Left ventricle myocardium inferior (tissue), 1 donor: ENCODE data around the gene RAD21L1. TPM values are rescaled to one million over a fixed set of nuclear protein-coding genes. Genes with fewer than 3 reads are reported as not detected.

Experiments used
- DNase-seq: peaks from one replicate; pipeline ENCODE4 v3.0.0-alpha.2; 2020
- H3K27ac ChIP-seq: fragments of 200-600 bp; replicated peaks from 2 replicates; pipeline ENCODE4 v1.8.0; 2021
- H3K27me3 ChIP-seq: fragments of 200-600 bp; 2 replicates; pipeline ENCODE4 v1.8.0; 2021; ENCODE audit warnings: low read depth
- H3K36me3 ChIP-seq: fragments of 200-600 bp; 2 replicates; pipeline ENCODE4 v1.8.0; 2021
- H3K4me1 ChIP-seq: fragments of 200-600 bp; 2 replicates; pipeline ENCODE4 v1.8.0; 2021
- H3K4me3 ChIP-seq: fragments of 200-600 bp; 2 replicates; pipeline ENCODE4 v1.8.0; 2021; ENCODE audit warnings: mild to moderate bottlenecking, moderate library complexity
- H3K9me3 ChIP-seq: fragments of 200-600 bp; replicated peaks from 2 replicates; pipeline ENCODE4 v1.8.0; 2021
- CTCF ChIP-seq: fragments of 200-600 bp; IDR thresholded peaks from 2 replicates; pipeline ENCODE4 v1.8.0; 2021; ENCODE audit warnings: antibody characterized with exemption, mild to moderate bottlenecking, borderline replicate concordance
- intact Hi-C: fragments of 100-400 bp; cut with micrococcal nuclease; formaldehyde crosslinking; loops from one replicate; pipeline ENCODE4 v1.11.0; 2022
- total RNA-seq: library from RNA; stranded (reverse); fragmentation: NEBNext Ultra II Directional; extraction: Animal tissue kit (Norgen Biotek cat#: 25700); gene quantifications from one replicate; pipeline ENCODE4 v1.2.1, GENCODE V29; 2021
- donor health status: DM: no; HTN: yes; CAD: no; lungs with severe emphysema.

Gene RAD21L1
- total RNA-seq, 1 donor from 2014 or later: not detected

DNA sequence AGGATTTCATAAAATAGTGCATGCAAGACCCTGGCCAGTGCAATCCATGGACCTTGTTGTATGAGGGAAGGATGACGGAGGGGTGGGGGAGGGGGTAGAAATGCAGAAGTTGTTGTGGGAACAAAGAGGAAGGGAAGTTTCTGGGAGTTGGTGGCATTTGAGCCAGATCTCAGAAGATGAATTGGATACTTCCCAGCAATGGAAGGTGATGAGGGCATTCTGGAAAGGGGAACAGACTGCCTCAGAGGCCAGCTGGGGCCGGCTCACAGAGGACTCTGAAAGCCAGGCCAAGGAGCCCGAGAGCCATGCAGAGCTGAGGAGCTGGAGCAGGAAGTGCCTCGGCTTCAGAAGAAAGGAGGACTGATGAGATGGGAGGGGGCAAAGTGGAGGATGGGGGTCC lies 43.7 kb upstream of the RAD21L1 start:
- Histone ChIP-seq H3K27me3 (peaks cover 31% of the 10 kb centered on the region), H3K27ac (no peak overlapping the region), H3K4me1 (peaks cover 32% of the 10 kb centered on the region), H3K36me3 (no peaks in the 10 kb centered on the region), H3K4me3 (no peak overlapping the region), H3K9me3 (no peaks in the 10 kb centered on the region)
- intact Hi-C loops: no loop called here
- TF ChIP-seq CTCF: no peak
- DNase-seq: no peak

DNA sequence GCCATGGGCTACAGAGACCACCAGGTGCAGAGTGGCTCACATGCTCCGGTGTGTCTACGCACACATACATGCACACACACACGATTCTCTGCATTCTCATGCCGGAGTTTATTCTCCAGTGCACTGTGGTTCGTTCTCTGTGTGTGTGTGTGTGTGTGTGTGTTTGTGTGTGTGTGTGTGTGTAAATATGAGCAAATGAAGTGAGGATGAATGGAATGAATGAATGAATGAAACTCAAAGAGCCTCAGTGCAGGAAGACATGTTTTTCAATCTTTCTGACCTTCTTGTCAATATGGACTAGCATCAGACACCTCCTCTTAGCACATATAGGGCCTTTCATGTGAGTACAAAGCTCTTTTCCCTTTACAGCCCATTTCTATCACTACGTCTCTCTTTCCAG lies 42.7 kb upstream of the RAD21L1 start:
- H3K36me3 ChIP-seq: no peaks in the 10 kb centered on the region

DNA sequence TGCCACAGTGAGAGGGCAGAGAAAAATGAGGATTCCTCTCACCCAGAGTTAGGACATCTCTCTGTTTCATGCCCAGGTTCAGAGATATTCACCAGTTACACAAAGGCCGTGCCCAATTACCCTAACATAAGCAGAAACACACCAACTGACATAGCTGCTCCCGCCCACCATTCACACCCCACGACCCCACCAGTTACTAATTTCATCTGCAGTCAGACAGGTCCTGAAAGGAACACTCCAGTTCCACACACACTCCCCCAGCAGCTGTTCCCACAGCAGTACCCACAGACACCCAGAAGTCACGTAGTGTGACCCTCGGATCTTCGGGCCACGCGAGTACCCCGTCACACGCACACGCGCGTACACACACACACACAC lies 41.6 kb upstream of the RAD21L1 start:
- no peak for DNase-seq
- TF ChIP-seq CTCF: no peak
- Histone ChIP-seq H3K4me1 (peaks cover 43% of the 10 kb centered on the region), H3K27ac (no peak overlapping the region), H3K9me3 (no peaks in the 10 kb centered on the region), H3K36me3 (no peaks in the 10 kb centered on the region), H3K4me3 (peak overlapping the region; percentile 73), H3K27me3 (peaks cover 31% of the 10 kb centered on the region)
- intact Hi-C loops: no loop called here

More for the DNA sequence above, 42.7 kb upstream of the RAD21L1 start:
- H3K27ac ChIP-seq: no peak overlapping the region
- H3K9me3 ChIP-seq: no peaks in the 10 kb centered on the region
- no peak overlapping the region for H3K4me3 ChIP-seq
- no peak for DNase-seq
- peaks cover 31% of the 10 kb centered on the region for H3K27me3 ChIP-seq
- TF ChIP-seq CTCF: no peak
- peaks cover 42% of the 10 kb centered on the region for H3K4me1 ChIP-seq
- intact Hi-C loops: no loop called here

DNA sequence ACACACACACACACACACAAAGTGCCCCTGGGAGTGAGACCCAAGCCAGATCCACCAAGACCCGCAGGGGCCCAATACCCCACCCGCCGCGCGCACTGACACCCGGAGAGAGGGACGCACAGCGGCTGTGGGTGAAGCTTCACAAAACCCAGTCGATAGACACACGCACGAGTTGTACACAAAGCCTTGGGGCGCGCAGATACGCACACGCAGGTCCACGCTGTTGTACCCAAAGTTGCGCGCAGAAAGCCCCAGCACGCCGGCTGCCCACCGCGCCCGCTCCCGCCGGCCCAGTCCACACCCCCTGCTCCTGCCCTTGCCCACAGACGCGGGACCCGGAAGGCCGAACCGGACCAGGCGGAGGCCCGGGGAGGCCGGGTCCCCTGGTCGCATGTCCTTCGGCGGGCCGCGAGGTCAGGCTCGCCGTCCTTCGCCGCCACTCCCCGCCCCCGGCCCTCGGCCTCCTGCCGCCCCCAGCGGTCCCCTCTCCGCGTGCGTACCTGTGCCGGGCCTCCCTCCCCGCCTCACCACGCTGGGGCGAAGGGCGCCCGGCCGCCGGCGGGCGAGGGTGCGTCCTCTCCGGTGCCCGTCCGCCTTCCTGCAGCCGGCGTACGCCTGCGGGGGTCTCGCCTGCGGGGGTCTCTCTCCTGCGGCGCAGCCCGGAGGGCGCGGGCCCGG lies 41.1 kb upstream of the RAD21L1 start, which contains the start of gene TMEM74B:
Gene TMEM74B (minus strand): TSS at position 344 of the 678 bp plus-strand sequence. CDS start 1,180 bp downstream, outside the sequence.
- H3K27ac ChIP-seq: peak within 1 kb of the TSS; percentile 60
- H3K27me3 ChIP-seq: peaks cover 31% of the 10 kb centered on the region
- peak within 1 kb of the TSS; percentile 73 for H3K4me3 ChIP-seq
- H3K9me3 ChIP-seq: no peaks in the 10 kb centered on the region
- H3K36me3 ChIP-seq: no peaks in the 10 kb centered on the region
- intact Hi-C loops: no loop called here
- peaks cover 43% of the 10 kb centered on the region for H3K4me1 ChIP-seq
- TF ChIP-seq CTCF: no peak
- no peak for DNase-seq

DNA sequence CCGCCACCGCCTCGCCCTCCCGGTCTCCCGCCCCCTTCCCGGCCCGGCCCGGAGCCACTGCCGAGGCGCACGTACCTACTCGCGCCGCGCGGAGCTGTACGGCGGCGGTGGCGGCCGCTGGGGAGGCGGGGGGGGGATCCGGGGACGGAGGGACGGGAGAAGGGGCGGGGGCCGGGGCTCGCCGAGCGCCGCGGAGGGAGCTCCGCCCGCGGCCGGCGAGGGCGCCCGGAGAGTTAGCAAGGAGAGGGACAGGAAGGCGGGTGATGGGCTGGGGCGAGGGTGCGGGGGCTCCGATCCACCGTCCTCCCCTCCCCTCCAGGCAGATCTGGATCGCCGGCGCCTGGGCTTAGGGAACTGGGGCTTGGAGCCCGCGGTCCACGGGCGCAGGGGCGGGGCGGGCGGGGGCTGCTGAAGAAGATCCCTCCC lies 40.5 kb upstream of the RAD21L1 start:
- intact Hi-C loops: no loop called here
- H3K27me3 ChIP-seq: peaks cover 31% of the 10 kb centered on the region
- peak overlapping the region; percentile 73 for H3K4me3 ChIP-seq
- DNase-seq: no peak
- H3K36me3 ChIP-seq: no peaks in the 10 kb centered on the region
- H3K9me3 ChIP-seq: no peaks in the 10 kb centered on the region
- H3K27ac ChIP-seq: peak overlapping the region; percentile 60
- H3K4me1 ChIP-seq: peaks cover 43% of the 10 kb centered on the region
- TF ChIP-seq CTCF: no peak
